Hematopoietic multipotent progenitor cell treated with erythropoietin and hydrocortisone succinate and interleukin-3 and kit ligand, for 15 days (in vitro differentiated cells): Measurements from ENCODE around the gene DEFB124.
"Not testable (repeated sequence)": the region's sequence is repeated elsewhere in the genome, so short reads cannot be mapped to it uniquely, and the experiment has no call there.

Experiments
- DNase-seq: peaks from one replicate; pipeline ENCODE4 v3.0.0-alpha.2; 2015; ENCODE audit warnings: low spot score

DEFB124 gene

DNA sequence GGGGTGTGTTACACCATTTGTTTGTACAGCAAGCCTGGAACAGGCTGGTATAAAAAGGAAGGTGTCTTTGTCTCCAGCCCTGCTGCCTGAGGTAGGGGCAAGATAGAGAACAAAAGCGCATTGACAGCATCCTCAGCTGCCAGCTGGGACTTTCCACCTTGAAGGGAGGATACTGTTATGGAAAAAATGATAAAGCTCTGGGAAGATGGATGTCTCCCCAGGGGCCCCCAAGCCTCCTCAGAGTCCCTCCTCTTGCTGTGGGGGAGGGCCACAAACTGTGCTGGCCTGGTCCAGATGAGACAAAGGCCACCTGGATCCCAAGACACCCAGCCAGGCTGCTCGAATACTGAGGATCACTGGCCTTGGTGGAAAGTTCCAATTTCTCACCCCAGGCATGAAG, 13.2 kb upstream of the DEFB124 start:
- DNase-seq = no peak

DNA sequence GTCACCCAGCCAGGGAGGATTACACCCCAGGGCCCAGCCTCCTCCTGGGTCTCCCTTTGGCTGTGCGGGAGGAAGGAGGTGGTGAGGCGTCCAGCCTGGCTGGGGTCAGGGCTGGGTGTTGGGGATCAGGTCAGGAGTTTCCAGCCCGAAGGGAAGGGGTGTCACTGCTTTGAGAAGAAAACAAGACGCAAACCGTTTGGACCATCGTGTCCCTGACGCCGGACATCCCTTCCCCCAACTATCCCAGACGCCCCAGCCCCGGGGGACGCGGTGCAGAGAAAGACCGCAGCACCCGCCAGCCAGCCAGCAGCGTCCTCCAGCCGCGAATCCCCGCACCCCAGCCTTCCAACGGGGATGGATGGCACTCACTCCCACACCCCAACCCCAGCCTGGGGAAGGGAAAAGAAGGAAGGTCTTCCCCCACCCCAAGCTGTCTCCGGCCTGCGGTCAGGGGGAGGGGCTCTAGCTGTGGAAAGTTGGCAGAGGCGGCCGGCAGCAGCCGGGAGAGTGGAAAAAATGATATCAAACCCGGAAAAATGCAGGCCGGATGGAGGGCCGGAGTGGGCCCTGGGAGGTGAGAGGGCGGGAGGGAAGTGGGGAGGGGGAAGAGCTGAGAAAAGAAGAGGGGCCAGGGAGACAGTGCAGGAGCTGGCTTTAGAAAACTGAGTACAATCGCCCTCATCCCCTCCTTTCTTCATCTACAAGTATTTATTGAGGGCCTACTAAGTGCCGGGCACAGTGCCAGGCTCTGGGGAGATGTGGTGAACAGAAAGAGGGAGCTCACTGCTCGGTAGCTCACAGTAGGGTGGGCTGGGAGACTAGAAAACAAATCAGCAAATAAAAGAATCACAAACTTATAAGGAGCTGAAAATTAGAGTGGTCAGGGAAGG, 10.8 kb upstream of the DEFB124 start:
- DNase-seq = no peak

DNA sequence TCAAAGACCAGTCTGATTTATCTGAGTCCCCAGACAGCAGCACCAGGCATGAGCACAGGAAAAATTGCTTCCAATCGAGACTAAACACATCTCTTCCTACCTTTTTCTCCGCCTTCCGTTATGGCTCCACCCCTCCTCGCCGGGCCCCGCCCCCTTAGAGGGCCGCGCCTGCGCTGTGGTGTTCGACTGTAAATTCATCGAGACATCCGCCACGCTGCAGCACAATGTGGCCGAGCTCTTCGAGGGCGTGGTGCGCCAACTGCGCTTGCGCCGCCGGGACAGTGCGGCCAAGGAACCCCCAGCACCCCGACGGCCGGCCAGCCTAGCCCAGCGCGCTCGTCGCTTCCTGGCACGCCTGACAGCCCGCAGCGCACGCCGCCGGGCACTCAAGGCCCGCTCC, 9.1 kb upstream of the DEFB124 start:
- peak; percentile 20 for DNase-seq

DNA sequence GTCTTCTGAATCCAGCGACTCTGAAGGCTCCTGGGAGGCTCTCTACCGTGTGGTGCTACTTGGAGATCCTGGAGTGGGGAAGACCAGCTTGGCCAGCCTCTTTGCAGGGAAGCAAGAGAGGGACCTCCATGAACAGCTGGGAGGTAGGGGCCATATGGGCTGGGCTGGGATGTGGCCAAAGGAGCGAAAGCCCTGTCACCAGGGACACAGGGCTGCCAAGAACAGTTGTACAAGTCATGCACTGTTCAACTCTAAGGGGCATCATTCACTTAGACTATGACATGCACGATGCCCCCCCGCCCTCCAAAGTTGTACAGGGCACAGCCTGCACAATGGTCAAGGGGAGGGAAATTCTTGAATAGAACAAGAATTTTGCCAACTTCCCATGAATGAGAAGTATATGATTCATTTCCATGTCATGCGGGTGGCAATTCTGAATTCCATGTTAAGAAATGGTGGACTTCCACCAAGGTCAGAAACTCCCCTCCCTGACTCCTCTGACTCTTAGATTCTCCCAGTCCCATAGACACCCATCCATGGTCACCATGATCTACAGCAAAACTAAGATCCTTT, 1.8 kb upstream of the DEFB124 start:
- no peak for DNase-seq

DNA sequence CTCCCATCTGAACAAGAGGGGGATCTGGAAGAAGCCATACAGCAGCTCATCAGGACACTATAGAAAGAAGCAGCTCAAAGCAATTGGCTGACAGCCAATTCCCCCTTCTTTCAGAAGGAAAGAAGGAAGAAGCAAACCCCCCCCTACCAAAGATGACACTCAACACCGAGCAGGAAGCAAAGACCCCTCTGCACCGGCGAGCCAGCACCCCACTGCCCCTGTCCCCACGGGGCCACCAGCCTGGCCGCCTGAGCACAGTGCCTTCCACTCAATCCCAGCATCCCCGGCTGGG, 1.3 kb upstream of the DEFB124 start:
- DNase-seq = no peak

DNA sequence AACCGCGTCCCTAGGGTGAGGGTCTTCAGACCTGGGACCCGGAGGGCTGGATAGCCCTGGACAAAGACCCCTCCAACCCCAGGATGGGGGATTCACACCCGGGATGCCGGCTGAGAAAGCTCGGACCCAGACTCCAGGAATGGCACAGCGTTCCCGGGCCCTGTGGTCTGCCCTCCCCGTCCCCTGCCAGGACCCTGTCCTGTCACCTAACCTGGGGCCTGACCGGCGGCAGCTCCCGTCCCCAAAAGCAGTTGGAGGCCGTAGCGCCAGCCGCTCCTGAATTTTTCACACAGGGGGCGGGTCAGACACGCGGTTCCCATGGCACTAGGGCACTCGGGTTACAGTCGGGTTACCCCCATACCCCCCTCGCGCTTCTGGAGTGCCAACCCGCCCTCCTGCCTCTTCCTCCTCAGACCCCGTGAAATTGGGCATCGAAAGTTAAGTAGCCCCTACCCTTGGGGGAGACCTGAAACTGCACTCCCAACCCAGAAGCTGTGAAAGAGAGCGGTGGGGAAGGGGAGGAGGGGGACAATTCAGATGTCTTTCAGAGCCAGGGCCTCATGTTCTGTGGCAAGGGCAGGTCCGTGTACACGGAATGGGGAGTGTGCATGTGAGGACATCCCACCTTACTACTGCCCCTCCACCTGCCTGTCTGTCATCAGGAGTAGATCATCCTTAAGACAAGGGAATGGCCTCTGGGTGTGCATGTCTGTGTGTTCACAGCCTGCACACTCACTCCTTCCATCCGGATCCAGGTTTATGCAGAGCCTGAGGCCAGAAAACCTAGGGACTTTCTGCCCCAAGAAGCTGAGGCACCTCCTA, 756 bp upstream of the DEFB124 start:
- no peak for DNase-seq

DNA sequence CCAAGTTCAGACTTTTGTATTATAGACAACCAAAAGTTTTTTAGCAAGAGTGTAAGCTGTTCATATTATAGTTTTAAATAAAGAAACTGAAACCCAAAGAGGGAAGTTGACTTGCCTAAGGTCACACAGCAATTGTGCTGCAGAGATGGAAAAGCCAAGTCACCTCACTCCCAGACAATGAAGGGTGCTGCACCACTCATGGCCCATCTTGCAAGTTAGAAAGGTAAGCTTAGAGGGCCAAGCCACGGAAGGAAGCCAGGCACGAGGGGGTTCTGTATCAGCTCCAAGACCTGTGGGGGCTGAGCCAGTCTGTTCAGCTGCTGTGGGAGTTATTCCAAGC, 860 bp downstream of the DEFB124 start:
- DNase-seq = no peak

DNA sequence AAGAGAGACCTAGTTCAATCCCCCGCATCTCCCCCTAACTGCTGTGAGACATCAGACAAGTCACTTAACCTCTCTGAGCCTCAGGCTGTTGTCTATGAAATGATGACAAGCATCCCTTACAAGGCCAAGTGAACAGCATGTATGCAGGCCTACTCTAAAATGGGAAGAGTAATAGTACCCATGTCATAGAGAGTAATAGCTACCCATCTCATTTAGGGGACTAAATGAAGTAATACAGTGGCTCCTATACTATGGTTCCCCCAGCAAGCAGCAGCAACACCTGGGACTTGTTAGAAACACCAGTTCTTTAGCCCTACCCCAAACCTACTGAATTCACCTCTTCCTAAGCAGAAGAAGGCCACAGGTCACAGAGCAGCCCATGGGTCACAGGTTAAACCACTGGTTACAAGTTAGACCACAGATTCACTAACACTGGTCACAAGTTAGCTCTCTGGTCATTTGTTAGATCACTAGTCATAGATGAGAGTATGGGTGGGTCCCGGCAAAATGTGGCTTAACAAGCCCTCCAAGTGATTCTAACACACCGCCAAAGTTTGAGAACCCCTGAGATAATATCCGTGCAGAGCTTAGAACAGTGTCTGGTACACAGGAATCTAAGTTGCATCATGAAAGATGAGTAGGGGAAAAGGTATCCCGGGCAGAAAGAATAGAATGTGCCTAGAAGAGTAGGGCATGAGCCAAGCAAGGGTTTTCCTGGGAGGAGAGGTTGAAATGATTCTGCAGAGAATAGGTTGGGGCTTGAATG, 1.4 kb downstream of the DEFB124 start:
- DNase-seq = no peak

DNA sequence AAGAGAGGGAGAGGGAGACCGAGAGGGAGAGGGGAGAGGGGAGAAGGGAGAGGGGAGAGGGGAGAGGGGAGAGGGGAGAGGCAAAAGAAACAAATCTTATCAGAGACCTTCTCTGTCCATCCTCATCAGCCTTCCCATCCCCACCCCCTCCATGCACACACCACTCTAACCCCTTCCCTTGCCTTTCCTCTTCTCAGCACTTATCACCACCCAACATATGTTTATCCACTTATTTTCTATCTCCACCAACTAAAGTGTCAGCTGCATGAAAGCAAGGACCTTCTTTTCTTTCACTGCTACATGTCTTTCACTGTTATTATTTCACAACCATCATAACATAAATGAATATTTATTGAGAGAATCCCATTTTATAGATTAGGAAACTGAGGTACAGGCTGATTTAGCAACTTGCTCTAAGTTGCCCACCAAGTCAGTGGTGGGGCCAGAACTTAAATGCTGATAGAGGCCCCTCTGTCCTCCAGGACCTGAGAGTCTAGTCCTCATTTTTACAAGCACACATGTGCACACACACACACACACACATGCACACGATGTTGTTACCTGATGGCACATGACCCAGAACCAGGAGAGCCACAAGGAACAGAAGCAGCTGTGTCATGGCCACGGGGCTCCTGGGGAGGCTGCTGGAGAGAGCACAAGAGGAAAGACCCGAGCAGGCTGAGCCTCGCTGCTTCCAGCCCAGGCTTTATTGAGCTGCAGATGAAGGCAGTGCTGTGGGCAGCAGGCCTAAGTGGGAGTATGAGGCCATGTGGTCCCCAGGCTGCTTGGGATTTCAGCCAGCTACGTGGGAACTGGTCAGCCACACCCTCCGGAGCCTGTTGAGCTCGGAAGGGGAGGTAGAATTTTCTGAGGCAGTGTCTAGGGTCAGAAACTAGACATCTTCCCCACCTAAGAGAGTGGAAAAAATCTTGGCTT, 2.3 kb downstream of the DEFB124 start:
- DNase-seq = no peak

DNA sequence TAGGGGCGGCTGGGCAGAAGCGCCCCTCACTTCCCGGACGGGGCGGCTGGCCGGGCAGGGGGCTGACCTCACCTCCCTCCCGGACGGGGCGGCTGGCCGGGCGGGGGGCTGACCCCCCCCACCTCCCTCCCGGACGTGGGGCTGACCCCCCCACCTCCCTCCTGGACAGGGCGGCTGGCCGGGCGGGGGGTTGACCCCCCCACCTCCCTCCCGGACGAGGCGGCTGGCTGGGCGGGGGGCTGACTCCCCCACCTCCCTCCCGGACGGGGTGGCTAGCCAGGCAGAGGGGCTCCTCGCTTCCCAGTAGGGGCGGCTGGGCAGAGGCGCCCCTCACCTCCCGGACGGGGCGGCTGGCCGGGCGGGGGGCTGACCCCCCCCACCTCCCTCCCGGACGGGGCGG, 4.0 kb downstream of the DEFB124 start:
- DNase-seq = not testable (repeated sequence)

DNA sequence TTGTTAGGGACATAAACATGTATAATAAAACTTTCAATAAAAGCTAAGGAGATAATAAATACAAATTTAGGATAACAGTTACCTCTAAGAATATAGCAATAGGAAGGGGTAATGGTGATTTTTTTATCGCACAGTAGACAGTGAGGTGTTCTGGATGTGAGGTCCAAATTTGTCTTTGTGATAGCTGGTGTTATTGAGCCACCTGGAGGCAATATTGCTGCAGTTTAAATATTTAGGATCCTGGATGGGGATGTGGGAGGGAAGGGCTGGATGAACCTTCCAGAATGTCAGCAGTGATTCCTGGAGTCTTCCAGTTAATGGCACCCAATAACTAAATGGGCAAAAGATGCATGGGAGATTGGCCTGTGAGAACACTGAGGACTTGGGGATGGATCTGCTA, 20.6 kb downstream of the DEFB124 start:
- DNase-seq = no peak

DNA sequence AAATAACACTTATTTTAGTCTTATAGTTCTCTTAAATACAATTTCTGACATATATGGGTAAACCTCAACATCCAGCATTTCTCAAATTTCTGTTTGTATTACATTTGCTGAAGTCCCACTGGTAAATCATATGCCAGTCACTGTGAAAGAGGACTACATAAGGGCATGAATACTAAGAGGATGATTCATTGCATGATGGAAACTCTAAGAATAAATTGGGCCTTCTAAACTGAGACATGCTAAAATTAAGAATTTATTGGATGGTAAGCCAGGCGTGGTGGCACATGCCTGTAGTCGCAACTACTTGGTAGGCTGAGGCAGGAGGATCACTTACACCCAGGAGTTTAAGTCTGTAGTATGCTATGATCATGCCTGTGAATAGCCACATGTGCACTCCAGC, 22.4 kb downstream of the DEFB124 start:
- DNase-seq = no peak

DNA sequence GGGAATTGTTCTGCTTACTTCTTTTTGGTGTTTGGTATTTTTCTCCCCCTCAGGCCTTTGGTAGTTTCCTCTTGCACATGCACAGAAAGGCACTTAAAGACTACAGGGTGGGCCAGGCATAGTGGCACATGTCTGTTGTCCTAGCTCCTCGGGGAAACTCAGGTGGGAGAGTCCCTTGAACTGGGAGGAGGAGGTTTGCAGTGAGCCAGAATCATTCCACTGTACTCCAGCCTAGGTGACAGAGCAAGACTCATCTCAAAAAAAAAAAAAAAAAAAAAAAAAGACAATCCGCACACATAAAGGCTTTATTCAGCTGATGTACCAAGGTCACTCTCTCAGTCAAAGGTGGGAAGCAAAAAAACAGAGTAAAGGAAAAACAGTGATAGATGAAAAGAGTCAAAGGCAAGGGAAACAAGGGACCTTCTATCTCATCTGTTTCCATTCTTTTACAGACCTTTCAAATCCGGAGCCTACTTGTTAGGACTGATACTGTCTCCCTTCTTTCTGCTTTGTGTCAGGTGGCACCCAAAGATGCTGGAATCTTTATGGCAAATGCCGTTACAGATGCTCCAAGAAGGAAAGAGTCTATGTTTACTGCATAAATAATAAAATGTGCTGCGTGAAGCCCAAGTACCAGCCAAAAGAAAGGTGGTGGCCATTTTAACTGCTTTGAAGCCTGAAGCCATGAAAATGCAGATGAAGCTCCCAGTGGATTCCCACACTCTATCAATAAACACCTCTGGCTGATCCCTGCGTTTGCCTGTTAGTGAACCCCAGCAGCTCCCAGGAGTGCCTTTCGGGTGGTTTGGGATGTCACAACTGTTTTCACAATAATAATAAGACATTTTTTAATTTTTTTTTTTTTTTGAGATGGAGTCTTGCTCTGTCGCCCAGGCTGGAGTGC, 25.2 kb downstream of the DEFB124 start:
- no peak for DNase-seq

DNA sequence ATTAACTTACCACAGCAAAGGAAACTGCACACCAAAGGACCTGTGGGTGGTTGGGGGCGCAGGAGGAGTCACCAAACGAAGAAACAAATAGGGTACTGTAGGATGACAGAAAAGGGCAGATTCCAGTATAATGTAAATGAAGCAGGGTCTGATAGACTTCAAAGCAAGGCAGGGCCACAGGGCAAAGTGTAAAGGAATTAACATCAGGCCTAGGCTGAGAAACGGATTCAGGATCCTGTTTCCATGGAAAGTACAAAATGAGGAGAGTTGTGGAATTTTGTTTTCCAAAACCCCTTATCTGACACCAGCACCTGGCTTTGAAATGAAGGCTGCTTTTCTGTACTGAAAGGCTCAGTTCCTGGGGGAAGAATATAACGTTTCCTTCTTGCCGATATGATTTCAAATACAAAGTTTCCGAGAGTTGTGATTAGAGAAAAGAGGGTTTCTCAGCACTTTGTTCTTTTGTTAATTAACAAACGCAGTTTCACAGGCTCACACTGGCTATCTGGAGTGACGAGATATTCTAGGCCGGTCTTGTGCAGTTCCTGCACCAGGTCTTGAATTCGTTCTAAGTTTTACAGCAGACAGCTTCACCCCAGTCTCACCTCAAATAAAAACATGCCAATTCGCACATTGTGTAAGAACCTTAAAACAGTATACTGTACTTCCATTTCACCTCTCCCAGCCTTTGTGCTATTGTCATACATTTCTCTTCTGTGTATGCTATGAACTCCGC, 28.7 kb downstream of the DEFB124 start:
- no peak for DNase-seq

DNA sequence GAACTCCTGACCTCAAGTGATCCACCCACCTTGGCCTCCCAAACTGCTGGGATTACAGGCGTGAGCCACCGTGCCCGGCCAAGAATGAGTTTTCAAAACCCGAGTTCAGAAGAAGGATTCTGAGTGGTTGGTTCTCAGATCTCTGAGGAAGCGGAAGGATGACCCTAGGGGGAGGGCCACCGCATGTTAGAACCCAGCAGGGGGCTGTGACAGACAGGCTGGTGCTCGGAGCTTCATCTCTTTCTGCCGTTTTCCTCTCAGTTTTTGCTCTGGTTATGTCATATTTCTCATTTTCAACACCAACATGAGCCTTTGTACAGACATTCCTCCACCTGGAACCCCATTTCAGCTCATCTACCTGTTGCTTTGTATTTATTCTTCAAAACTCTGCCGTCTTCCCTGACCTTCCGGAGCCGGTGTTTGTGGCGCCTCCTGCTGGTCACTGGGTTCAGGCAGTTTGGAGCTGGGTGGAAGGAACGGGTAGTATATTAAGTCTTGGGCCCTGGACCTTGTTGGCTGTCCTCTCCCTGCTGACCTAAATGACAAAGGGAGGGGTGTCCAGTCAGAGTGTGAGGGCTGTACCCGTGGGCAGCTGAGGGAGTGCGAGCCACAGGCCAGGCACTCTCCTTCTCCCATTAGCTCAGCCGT, 34.8 kb downstream of the DEFB124 start, which contains the start of gene DEFB123:
Gene DEFB123 (plus strand): TSS at position 621 of the 648 bp plus-strand sequence. CDS start 67 bp downstream, outside the sequence.
- no peak for DNase-seq

DNA sequence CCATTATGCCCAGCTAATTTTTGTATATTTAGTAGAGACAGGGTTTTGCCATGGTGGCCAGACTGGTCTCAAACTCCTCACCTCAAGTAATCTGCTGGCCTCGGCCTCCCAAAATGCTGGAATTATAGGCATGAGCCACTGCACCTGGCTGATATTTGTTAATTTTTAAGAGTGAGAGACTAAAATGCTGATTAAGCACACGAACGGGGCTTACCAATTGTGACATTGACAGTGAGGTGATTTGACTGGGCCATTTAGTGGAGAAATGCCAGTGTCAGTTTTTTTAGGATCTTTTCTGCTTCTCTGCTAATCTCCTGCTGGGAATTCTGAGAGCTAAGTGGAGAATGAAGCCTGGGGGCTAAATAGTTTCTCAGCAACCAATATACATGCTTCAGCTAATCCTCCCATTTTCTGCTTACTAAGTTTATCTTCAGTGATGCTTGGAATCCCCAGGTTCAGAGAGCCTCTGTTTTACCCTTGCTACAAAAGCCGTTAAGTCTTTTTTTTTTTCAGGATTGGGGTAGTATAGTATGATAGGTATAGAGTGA, 44.3 kb downstream of the DEFB124 start:
- no peak for DNase-seq

DNA sequence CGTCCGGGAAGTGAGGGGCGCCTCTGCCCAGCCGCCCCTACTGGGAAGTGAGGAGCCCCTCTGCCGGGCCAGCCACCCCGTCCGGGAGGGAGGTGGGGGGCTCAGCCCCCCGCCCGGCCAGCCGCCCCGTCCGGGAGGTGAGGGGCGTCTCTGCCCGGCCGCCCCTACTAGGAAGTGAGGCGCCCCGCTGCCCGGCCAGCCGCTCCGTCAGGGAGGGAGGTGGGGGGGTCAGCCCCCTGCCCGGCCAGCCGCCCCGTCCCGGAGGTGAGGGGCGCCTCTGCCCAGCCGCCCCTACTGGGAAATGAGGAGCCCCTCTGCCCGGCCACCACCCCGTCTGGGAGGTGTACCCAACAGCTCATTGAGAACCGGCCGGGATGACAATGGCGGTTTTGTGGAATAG, 47.4 kb downstream of the DEFB124 start:
- DNase-seq = not testable (repeated sequence)

DNA sequence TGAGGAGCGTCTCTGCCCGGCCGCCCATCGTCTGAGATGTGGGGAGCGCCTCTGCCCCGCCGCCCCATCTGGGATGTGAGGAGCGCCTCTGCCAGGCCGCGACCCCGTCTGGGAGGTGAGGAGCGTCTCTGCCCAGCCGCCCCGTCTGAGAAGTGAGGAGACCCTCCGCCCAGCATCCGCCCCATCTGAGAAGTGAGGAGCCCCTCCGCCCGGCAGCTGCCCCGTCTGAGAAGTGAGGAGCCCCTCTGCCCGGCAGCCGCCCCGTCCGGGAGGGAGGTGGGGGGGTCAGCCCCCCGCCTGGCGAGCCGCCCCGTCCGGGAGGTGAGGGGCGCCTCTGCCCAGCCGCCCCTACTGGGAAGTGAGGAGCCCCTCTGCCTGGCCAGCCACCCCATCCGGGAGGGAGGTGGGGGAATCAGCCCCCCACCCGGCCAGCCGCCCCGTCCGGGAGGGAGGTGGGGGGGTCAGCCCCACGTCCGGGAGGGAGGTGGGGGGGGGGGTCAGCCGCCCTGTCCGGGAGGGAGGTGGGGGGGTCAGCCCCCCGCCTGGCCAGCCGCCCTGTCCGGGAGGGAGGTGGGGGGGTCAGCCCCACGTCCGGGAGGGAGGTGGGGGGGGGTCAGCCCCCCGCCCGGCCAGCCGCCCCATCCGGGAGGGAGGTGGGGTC, 47.9 kb downstream of the DEFB124 start:
- not testable (repeated sequence) for DNase-seq
